H9 (cell line): ENCODE measurements around the gene HSPG2. TPM values are rescaled to one million over a fixed set of nuclear protein-coding genes. Genes with fewer than 3 reads are reported as not detected.

ENCODE experiments used
- DNase-seq: peaks from one replicate; pipeline ENCODE4 v3.0.0-alpha.2; 2017
- H2AFZ ChIP-seq: one replicate; pipeline ENCODE4 v1.6.1; 2013; ENCODE audit warnings: mild to moderate bottlenecking, low read length, control low read depth, moderate library complexity
- H2AK5ac ChIP-seq: 2 replicates; pipeline ENCODE4 v1.6.1; 2013; ENCODE audit warnings: low read length, control low read depth, mixed read lengths; ENCODE audit not compliant: insufficient read length
- H2BK120ac ChIP-seq: one replicate; pipeline ENCODE4 v1.6.1; 2013; ENCODE audit warnings: low read depth, mild to moderate bottlenecking, low read length, control low read depth, inconsistent platforms; ENCODE audit not compliant: poor library complexity, severe bottlenecking
- H2BK12ac ChIP-seq: 2 replicates; pipeline ENCODE4 v1.6.1; 2013; ENCODE audit warnings: low read length, control low read depth, mixed read lengths, low read depth; ENCODE audit not compliant: insufficient read length
- H2BK15ac ChIP-seq: 2 replicates; pipeline ENCODE4 v1.6.1; 2013; ENCODE audit warnings: low read depth, low read length, control low read depth
- H2BK20ac ChIP-seq: one replicate; pipeline ENCODE4 v1.6.1; 2013; ENCODE audit warnings: low read depth, mild to moderate bottlenecking, low read length, control low read depth, inconsistent platforms; ENCODE audit not compliant: poor library complexity, severe bottlenecking
- H2BK5ac ChIP-seq: 2 replicates; pipeline ENCODE4 v1.6.1; 2013; ENCODE audit warnings: low read length, control low read depth, mixed read lengths; ENCODE audit not compliant: insufficient read length
- H3K14ac ChIP-seq: 2 replicates; pipeline ENCODE4 v1.6.1; 2013; ENCODE audit warnings: low read length, control low read depth; ENCODE audit not compliant: insufficient read depth
- H3K18ac ChIP-seq: 2 replicates; pipeline ENCODE4 v1.6.1; 2013; ENCODE audit warnings: low read depth, mild to moderate bottlenecking, mixed read lengths, low read length, control low read depth; ENCODE audit not compliant: insufficient read length
- H3K23ac ChIP-seq: 2 replicates; pipeline ENCODE4 v1.6.1; 2013; ENCODE audit warnings: low read length, control low read depth, mixed read lengths, low read depth; ENCODE audit not compliant: insufficient read length
- H3K23me2 ChIP-seq: 2 replicates; pipeline ENCODE4 v1.6.1; 2013; ENCODE audit warnings: low read depth, mild to moderate bottlenecking, mixed read lengths, low read length, control low read depth; ENCODE audit not compliant: insufficient read length, poor library complexity, severe bottlenecking
- H3K27ac ChIP-seq: 2 replicates; pipeline ENCODE4 v1.5.1; 2013; ENCODE audit warnings: low read length, control low read depth, mixed read lengths, low read depth; ENCODE audit not compliant: insufficient read length
- H3K27me3 ChIP-seq: 2 replicates; pipeline ENCODE4 v1.6.1; 2013; ENCODE audit warnings: low read length, control low read depth, inconsistent platforms; ENCODE audit not compliant: insufficient read depth
- H3K4ac ChIP-seq: 2 replicates; pipeline ENCODE4 v1.6.1; 2013; ENCODE audit warnings: low read depth, mild to moderate bottlenecking, control low read depth, inconsistent platforms, low read length, moderate library complexity
- H3K4me1 ChIP-seq: 2 replicates; pipeline ENCODE4 v1.6.1; 2013; ENCODE audit warnings: low read length, control low read depth, inconsistent platforms; ENCODE audit not compliant: insufficient read depth
- H3K4me2 ChIP-seq: 2 replicates; pipeline ENCODE4 v1.6.1; 2013; ENCODE audit warnings: low read length, control low read depth, mixed read lengths; ENCODE audit not compliant: insufficient read length, insufficient read depth
- H3K56ac ChIP-seq: 2 replicates; pipeline ENCODE4 v1.6.1; 2013; ENCODE audit warnings: low read depth, mild to moderate bottlenecking, mixed read lengths, low read length, control low read depth; ENCODE audit not compliant: insufficient read length
- H3K79me1 ChIP-seq: 2 replicates; pipeline ENCODE4 v1.6.1; 2013; ENCODE audit warnings: low read depth, mild to moderate bottlenecking, moderate library complexity, low read length, control low read depth, inconsistent platforms; ENCODE audit not compliant: insufficient read depth, poor library complexity, severe bottlenecking
- H3K79me2 ChIP-seq: 2 replicates; pipeline ENCODE4 v1.6.1; 2013; ENCODE audit warnings: low read length, control low read depth, inconsistent platforms; ENCODE audit not compliant: insufficient read depth
- H3K9ac ChIP-seq: 2 replicates; pipeline ENCODE4 v1.6.1; 2013; ENCODE audit warnings: low read length, control low read depth, mixed read lengths; ENCODE audit not compliant: insufficient read length; ENCODE audit errors: extremely low read depth
- H3K9me3 ChIP-seq: one replicate; pipeline ENCODE4 v1.6.1; 2013; ENCODE audit warnings: low read depth, low read length, inconsistent platforms; ENCODE audit not compliant: control insufficient read depth
- H3T11ph ChIP-seq: one replicate; pipeline ENCODE4 v1.6.1; 2013; ENCODE audit warnings: mild to moderate bottlenecking, low read length, control low read depth, inconsistent platforms
- H4K20me1 ChIP-seq: one replicate; pipeline ENCODE4 v1.6.1; 2013; ENCODE audit not compliant: control insufficient read depth, insufficient read length, insufficient read depth
- H4K5ac ChIP-seq: 2 replicates; pipeline ENCODE4 v1.6.1; 2013; ENCODE audit warnings: low read depth, mild to moderate bottlenecking, mixed read lengths, low read length, control low read depth; ENCODE audit not compliant: insufficient read length
- H4K8ac ChIP-seq: replicated peaks from 2 replicates; pipeline ENCODE4 v1.6.1; 2013; ENCODE audit warnings: low read length, control low read depth, mixed read lengths, low read depth; ENCODE audit not compliant: insufficient read length
- H4K91ac ChIP-seq: 2 replicates; pipeline ENCODE4 v1.6.1; 2013; ENCODE audit warnings: low read depth, mild to moderate bottlenecking, moderate library complexity, mixed read lengths, low read length, control low read depth; ENCODE audit not compliant: insufficient read length
- H3K27ac Mint-ChIP-seq, 3 experiments: 2 replicates in 2 of 3; 3 replicates in 1 of 3; pipeline ENCODE4 v1.8.0; 2020 to 2021; ENCODE audit warnings: mixed read lengths in 3 of 3, mild to moderate bottlenecking in 1 of 3, moderate library complexity in 1 of 3
- H3K27me3 Mint-ChIP-seq: 2 replicates; pipeline ENCODE4 v1.8.0; 2021; ENCODE audit warnings: low read depth, mild to moderate bottlenecking, moderate library complexity, mixed read lengths
- H3K36me3 Mint-ChIP-seq, 3 experiments: 2 replicates in 2 of 3; 3 replicates in 1 of 3; pipeline ENCODE4 v1.8.0; 2020 to 2021; ENCODE audit warnings: low read depth in 3 of 3, mixed read lengths in 3 of 3; ENCODE audit not compliant: insufficient read depth in 1 of 3
- H3K4me1 Mint-ChIP-seq, 2 experiments: 2 replicates each; pipeline ENCODE4 v1.8.0; 2020; ENCODE audit warnings: mixed read lengths in 2 of 2
- H3K4me3 Mint-ChIP-seq, 2 experiments: 2 replicates in 1 of 2; 3 replicates in 1 of 2; pipeline ENCODE4 v1.8.0; 2020 to 2021; ENCODE audit warnings: mild to moderate bottlenecking in 2 of 2, mixed read lengths in 2 of 2, moderate library complexity in 1 of 2
- H3K9me3 Mint-ChIP-seq, 2 experiments: 2 replicates in 1 of 2; 3 replicates in 1 of 2; pipeline ENCODE4 v1.8.0; 2020; ENCODE audit warnings: mild to moderate bottlenecking in 2 of 2, mixed read lengths in 2 of 2, moderate library complexity in 1 of 2
- CTCF ChIP-seq: fragments of 200-600 bp; sonication (generic); conservative IDR thresholded peaks from 3 replicates; pipeline ENCODE4 v1.8.0; 2021; ENCODE audit warnings: antibody characterized with exemption, mild to moderate bottlenecking
- WGBS: extraction: QIAGEN DNeasy Blood & Tissue Kit; methylation state at CpG from one replicate; pipeline ENCODE4 v1.1.7; 2013; ENCODE audit warnings: missing lambda C conversion rate, low lambda C conversion rate, mixed read lengths; ENCODE audit not compliant: insufficient read length; ENCODE audit errors: extremely low coverage; 5-methylcytosine and 5-hydroxymethylcytosine counted together
- total RNA-seq: library from RNA; stranded (reverse); gene quantifications from 2 replicates; pipeline ENCODE4 v1.2.1, GENCODE V29; 2021

HSPG2 gene
- total RNA-seq, 1 experiment from 2014 or later: 90.0 TPM

- Mint-ChIP-seq H3K27me3 (no peaks in the 10 kb centered on the region), H3K9me3 (no peaks in the 10 kb centered on the region), H3K4me3 (no peak overlapping the region), H3K4me1 (peaks cover 3 to 11% of the 10 kb centered on the region in 2 experiments), H3K27ac (peak overlapping the region in 2 of 3 experiments; percentile 57 to 94; a peak in 4 of 7 replicates), H3K36me3 (peaks cover 18 to 75% (median 60%) of the 10 kb centered on the region in 3 experiments)
- no peak overlapping the region for H3K4ac ChIP-seq
- no peaks in the 10 kb centered on the region for H3K27me3 ChIP-seq
- no peak overlapping the region for H4K91ac ChIP-seq
- no peak overlapping the region for H3T11ph ChIP-seq
- H3K23me2 ChIP-seq: no peaks in the 10 kb centered on the region
- no peak overlapping the region for H2AK5ac ChIP-seq
- H3K4me2 ChIP-seq: no peak overlapping the region
- no peaks in the 10 kb centered on the region for H3K4me1 ChIP-seq
- no peak overlapping the region for H2BK20ac ChIP-seq
- no peak overlapping the region for H3K9ac ChIP-seq
- no peaks in the 10 kb centered on the region for H3K79me2 ChIP-seq
- no peak overlapping the region for H4K5ac ChIP-seq
- no peak overlapping the region for H3K23ac ChIP-seq
- no peak overlapping the region for H3K56ac ChIP-seq
- no peak overlapping the region for H2BK12ac ChIP-seq
- no peak overlapping the region for H2BK5ac ChIP-seq
- DNase-seq: no peak
- H3K9me3 ChIP-seq: no peaks in the 10 kb centered on the region
- no peak overlapping the region for H4K8ac ChIP-seq
- H3K14ac ChIP-seq: no peak overlapping the region
- H3K18ac ChIP-seq: no peak overlapping the region
- H2AFZ ChIP-seq: no peak overlapping the region
- H2BK15ac ChIP-seq: no peak overlapping the region
- H3K27ac ChIP-seq: no peak overlapping the region
- TF ChIP-seq CTCF: no peak
- WGBS: no CpG with 5 or more reads among the region's 8 CpGs
- H3K79me1 ChIP-seq: no peaks in the 10 kb centered on the region
- H4K20me1 ChIP-seq: no peaks in the 10 kb centered on the region
- no peak overlapping the region for H2BK120ac ChIP-seq
These were observed 63.9 kb downstream of the HSPG2 start for GRCh38 chr1:21873174-21873573.
